Chondrocyte (in vitro differentiated cells): ENCODE results near the gene CLDN22. TPM values are rescaled to one million over a fixed set of nuclear protein-coding genes. Genes with fewer than 3 reads are reported as not detected.

Experiments used
- DNase-seq: peaks from one replicate; pipeline ENCODE4 v3.0.0; 2021; ENCODE audit warnings: mixed read lengths, low spot score
- H3K27ac Mint-ChIP-seq: one replicate; pipeline ENCODE4 v1.8.0; 2021; ENCODE audit warnings: mild to moderate bottlenecking, moderate library complexity, mixed read lengths; ENCODE audit not compliant: unreplicated experiment
- H3K27me3 Mint-ChIP-seq: 2 replicates; pipeline ENCODE4 v1.8.0; 2021; ENCODE audit warnings: low read depth, mixed read lengths
- H3K36me3 Mint-ChIP-seq: 2 replicates; pipeline ENCODE4 v1.8.0; 2021; ENCODE audit warnings: low read depth, mixed read lengths
- H3K4me1 Mint-ChIP-seq: 2 replicates; pipeline ENCODE4 v1.8.0; 2021; ENCODE audit warnings: low read depth, mild to moderate bottlenecking, mixed read lengths
- H3K4me3 Mint-ChIP-seq: one replicate; pipeline ENCODE4 v1.8.0; 2021; ENCODE audit warnings: mild to moderate bottlenecking, moderate library complexity, mixed read lengths; ENCODE audit not compliant: unreplicated experiment
- H3K9me3 Mint-ChIP-seq: 2 replicates; pipeline ENCODE4 v1.8.0; 2021; ENCODE audit warnings: low read depth, mixed read lengths
- total RNA-seq: library from RNA; stranded (reverse); gene quantifications from 3 replicates; pipeline ENCODE4 v1.2.1, GENCODE V29; 2021
- TF ChIP-seq, protein P1 (sequence below): fragments of 200-600 bp; sonication (generic); IDR thresholded peaks from 2 replicates; pipeline ENCODE4 v1.5.0; 2021; ENCODE audit warnings: antibody characterized with exemption, mild to moderate bottlenecking, moderate library complexity

The CLDN22 gene
- total RNA-seq, 1 donor from 2014 or later: not detected

DNA sequence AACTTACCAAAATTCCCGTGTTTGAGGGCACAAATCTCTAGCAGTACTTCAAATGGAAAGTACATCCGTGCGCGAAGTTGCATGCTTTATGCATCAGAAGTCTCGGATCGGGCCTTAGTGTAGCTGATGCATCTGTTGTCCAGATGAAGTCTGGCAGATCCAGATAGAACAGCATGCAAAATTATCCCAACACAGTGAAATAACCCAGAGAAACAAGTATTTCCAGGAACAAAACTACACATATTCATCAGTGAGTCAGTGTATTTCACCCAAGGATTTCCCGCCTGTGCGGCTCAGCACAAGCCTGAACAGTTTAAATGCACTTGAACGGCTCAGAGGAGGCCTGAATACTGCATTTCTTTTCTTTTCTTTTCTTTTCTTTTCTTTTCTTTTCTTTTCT lies 29.6 kb upstream of the CLDN22 start:
- no peak overlapping the region for H3K4me3 Mint-ChIP-seq
- peaks cover 15% of the 10 kb centered on the region for H3K4me1 Mint-ChIP-seq
- TF ChIP-seq, protein P1, sequence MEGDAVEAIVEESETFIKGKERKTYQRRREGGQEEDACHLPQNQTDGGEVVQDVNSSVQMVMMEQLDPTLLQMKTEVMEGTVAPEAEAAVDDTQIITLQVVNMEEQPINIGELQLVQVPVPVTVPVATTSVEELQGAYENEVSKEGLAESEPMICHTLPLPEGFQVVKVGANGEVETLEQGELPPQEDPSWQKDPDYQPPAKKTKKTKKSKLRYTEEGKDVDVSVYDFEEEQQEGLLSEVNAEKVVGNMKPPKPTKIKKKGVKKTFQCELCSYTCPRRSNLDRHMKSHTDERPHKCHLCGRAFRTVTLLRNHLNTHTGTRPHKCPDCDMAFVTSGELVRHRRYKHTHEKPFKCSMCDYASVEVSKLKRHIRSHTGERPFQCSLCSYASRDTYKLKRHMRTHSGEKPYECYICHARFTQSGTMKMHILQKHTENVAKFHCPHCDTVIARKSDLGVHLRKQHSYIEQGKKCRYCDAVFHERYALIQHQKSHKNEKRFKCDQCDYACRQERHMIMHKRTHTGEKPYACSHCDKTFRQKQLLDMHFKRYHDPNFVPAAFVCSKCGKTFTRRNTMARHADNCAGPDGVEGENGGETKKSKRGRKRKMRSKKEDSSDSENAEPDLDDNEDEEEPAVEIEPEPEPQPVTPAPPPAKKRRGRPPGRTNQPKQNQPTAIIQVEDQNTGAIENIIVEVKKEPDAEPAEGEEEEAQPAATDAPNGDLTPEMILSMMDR: no peak
- no peaks in the 10 kb centered on the region for H3K36me3 Mint-ChIP-seq
- H3K9me3 Mint-ChIP-seq: no peaks in the 10 kb centered on the region
- DNase-seq: no peak
- H3K27me3 Mint-ChIP-seq: no peaks in the 10 kb centered on the region
- H3K27ac Mint-ChIP-seq: no peak overlapping the region

DNA sequence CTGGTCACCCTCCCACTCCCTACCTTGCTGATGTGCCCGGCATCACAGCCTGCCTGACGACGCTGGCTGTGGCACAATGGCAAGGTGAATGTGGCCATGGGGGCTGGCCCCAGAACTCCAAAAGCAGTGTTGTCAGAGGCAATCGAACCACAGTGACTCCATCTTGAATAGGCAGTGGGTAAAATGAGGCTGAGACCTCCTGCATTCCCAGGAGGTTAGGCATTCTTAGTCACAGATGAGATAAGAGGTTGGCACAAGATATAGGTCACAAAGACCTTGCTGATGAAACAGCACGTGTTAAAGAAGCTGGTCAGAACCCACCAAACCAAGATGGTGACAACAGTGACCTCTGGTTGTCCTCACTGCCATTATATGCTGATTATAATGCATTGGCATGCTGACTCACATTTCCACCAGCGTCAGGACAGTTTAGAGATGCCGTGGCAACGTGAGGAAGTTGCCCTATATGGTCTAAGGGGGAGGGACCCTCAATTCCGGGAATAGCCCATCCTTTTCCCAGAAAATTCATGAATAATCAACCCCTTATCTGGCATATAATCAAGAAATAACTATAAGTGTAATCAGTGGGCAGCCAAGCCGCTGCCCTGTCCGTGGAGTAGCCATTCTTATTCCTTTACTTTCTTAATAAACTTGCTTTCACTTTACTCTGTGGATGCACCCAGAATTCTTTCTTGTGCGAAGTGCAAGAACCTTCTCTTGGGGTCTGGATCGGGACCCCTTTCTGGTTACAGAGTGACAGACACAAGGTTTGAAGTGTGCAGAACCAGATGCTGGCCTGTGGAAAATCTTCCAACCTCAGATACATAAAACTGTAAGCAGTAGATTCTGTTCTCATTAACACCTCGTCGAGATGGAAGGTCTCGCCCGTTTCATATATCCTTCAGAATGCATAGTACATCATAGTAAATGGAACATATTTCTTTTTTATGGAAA lies 28.9 kb upstream of the CLDN22 start:
- TF ChIP-seq, protein P1: no peak
- no peak for DNase-seq
- Mint-ChIP-seq H3K27ac (no peak overlapping the region), H3K36me3 (no peaks in the 10 kb centered on the region), H3K4me3 (no peak overlapping the region), H3K4me1 (peaks cover 16% of the 10 kb centered on the region), H3K27me3 (no peaks in the 10 kb centered on the region), H3K9me3 (no peaks in the 10 kb centered on the region)

DNA sequence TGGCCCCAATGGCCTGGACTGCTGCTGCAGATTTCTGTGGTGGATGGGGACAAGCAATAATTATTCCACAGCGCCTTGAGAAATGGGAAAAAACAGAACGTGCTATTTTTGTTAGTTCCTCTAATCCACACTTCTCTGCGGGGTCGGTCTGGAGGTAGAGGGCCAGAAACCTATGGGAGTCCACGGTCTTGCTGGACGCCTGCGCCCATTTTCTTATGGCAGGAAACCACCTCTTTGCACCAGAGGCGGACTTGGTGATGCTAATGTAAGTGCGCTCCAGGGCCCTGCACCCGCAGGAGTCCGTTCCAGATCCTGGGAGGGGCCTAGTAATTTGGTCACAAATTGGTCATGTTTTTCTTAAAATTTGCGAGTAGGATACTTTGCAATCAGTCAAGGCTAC lies 28.1 kb upstream of the CLDN22 start:
- Mint-ChIP-seq H3K4me1 (peaks cover 18% of the 10 kb centered on the region), H3K27me3 (no peaks in the 10 kb centered on the region), H3K27ac (no peak overlapping the region), H3K9me3 (no peaks in the 10 kb centered on the region), H3K36me3 (no peaks in the 10 kb centered on the region), H3K4me3 (no peak overlapping the region)
- no peak for DNase-seq
- TF ChIP-seq, protein P1: no peak

DNA sequence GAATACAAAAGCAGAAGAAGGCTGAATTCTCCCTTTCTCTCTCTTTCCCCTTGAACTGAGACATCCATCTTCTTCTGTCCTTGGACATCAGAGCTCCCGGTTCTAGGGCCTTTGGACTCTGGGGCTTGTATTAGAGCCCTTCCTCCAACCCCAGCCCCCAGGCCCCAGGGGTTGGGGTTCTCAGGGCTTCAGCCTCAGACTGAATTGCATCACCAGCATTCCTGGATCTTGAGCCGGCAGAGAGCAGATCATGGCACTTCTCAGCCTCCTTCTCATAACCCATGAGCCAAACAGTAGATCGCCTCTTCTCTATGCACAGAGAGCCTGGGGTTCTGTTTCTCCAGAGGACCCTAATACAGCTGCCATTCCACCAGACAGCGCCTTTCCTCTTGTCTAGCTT lies 27.5 kb upstream of the CLDN22 start:
- no peak for DNase-seq
- TF ChIP-seq, protein P1: no peak
- H3K9me3 Mint-ChIP-seq: no peaks in the 10 kb centered on the region
- H3K4me3 Mint-ChIP-seq: no peak overlapping the region
- no peaks in the 10 kb centered on the region for H3K27me3 Mint-ChIP-seq
- H3K27ac Mint-ChIP-seq: no peak overlapping the region
- no peaks in the 10 kb centered on the region for H3K36me3 Mint-ChIP-seq
- H3K4me1 Mint-ChIP-seq: peaks cover 13% of the 10 kb centered on the region

DNA sequence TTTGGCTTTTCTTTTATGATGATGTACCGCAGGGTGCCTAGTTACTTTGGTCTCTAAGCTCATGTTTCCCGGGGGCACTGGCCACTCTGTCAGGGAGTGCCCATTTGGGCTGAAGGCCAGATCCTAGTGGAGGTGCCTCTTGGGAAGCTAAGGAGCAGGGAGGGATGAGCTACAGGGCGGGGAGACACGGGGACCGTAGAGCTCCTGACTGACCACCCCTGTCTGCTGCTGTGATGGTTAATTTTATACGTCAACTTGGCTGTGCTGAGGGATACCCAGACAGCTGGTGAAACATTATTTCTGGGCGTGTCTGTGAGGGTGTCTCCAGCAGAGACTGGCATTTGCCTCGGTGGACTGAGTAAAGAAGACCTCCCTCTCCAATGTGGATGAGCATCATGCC lies 27.1 kb upstream of the CLDN22 start:
- Mint-ChIP-seq H3K27ac (no peak overlapping the region), H3K27me3 (no peaks in the 10 kb centered on the region), H3K4me3 (no peak overlapping the region), H3K36me3 (no peaks in the 10 kb centered on the region), H3K4me1 (peaks cover 11% of the 10 kb centered on the region), H3K9me3 (no peaks in the 10 kb centered on the region)
- TF ChIP-seq, protein P1: no peak
- DNase-seq: no peak
